ENCODE data around the gene LCNL1.

LCNL1 gene

DNA sequence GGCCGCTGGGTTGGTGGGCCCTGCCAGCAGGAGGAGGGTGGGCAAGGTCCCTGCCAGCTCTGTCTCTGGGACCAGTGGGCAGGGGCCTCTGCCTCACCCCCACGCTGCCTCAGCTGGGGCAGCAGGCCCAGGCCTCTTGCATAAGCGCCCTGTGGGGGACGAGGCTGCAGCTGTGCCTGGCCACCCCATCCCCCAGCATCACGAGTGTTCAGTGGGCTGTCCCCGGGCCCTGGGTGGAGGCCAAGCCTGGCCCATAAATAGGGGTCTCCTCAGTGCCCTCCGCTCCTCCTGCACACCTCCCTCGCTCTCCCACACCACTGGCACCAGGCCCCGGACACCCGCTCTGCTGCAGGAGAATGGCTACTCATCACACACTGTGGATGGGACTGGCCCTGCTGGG, 5.6 kb upstream of the LCNL1 start, which contains the start of gene PTGDS:
TSS of gene PTGDS (plus strand) at position 282 of the 400 bp plus-strand sequence. CDS start at position 357, 75 bp downstream.
- DNase-seq = no peak

DNA sequence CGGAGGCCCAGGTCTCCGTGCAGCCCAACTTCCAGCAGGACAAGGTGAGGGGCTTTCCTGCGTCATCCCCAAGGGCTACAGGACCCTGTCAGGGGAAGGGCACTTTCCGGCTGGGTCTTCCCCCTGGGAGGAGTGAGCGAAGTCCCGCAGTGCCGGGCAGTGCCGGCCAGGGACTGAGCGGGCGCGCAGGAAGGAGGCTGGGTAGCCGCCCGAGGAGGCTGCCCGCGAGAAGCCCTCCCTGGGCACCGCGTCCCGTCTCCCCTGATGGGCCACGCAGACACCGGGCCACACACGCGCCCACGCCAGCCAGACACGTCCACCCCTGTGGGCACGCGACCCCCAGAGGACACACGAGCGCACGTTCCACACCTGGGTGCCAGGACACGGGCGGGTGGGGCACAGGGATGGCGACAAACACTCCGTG, 5.1 kb upstream of the LCNL1 start:
- DNase-seq = no peak

DNA sequence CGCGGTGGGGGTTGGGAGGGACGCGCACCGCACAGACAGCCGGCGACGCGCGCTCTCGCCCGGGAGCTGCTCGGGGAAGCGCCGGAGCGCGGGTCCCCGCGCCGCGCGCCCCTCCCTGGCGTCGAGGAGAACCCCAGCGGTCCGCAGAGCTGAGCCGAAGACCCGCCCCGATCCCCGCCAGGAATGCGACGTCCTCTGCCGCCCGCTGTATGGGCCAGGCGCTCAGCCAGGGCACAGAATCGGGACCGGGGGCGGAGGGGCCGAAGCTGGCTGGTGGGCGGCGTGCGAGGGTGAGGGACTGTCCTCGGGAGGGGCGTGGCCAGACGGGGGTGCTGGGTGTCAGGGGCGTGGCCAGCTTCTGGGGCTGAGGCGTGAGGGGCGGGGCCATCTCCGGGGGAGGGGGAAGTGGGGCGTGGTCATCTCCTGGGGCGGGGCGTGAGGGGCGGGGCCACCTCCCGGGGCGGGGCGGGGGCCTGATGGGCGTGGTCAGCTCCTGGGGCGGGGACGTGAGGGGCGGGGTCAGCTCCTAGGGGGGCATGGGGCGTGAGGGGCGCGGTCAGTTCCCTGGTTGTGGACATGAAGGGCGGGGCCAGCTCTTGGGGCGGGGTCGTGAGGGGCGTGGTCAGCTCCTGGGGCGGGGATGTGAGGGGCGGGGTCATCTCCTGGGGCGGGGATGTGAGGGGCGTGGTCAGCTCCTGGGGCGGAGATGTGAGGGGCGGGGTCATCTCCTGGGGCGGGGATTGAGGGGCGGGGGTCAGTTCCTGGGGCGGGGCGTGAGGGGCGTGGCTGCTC, 4.5 kb upstream of the LCNL1 start:
- peak; percentile 71 to 73 for DNase-seq

DNA sequence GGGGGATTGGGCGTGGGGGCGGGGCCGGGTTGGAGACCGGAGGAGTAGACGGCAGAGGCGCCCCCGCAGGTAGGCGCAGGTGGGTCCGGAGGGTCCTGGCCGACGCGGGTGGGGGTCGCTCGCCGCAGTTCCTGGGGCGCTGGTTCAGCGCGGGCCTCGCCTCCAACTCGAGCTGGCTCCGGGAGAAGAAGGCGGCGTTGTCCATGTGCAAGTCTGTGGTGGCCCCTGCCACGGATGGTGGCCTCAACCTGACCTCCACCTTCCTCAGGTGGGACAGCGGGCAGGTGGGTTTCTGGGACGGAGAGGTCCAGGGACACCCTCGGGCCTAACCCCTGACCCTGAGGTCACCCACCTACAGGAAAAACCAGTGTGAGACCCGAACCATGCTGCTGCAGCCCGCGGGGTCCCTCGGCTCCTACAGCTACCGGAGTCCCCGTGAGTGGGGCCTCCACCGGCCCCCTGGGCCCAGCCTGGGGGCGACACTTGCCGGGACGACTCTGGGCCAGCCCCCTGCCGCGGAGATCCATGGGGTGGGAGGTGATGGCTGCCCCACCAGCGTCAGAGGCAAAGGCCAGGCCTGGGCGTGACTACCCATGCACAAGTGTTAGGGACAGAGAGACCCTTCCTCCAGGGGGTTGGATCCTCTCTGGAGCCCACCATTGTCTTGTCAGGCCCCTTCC, 3.8 kb upstream of the LCNL1 start:
- no peak for DNase-seq

DNA sequence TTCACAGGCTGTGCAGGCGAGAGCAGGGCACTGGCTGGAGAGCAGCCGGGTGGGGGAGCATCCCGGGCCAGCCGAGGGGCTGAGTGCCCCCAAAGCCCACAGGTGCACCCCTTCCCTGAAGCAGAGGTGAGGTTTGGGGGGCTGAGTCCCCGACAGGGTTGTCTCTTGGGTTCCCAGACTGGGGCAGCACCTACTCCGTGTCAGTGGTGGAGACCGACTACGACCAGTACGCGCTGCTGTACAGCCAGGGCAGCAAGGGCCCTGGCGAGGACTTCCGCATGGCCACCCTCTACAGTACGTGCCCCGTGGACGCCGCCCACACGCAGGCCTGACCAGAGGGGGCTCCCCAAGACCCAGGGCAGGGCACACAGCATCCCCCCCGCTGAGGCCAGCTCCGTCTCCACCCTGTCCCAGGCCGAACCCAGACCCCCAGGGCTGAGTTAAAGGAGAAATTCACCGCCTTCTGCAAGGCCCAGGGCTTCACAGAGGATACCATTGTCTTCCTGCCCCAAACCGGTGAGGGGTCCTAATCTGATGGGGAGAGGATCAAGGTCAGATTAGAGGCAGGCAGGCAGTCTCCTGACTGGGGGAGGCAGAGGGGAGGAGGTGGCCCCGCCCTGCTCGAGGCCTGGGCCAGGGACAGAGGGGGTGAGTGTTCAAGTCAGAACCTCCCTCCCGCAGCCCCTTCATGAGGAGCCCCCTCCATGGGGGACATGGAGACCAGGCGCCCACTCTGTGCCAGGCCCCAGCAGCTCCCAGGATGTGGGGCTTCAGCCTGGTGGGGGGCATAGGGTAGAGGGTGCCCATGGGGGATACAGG, 2.8 kb upstream of the LCNL1 start:
- no peak for DNase-seq

DNA sequence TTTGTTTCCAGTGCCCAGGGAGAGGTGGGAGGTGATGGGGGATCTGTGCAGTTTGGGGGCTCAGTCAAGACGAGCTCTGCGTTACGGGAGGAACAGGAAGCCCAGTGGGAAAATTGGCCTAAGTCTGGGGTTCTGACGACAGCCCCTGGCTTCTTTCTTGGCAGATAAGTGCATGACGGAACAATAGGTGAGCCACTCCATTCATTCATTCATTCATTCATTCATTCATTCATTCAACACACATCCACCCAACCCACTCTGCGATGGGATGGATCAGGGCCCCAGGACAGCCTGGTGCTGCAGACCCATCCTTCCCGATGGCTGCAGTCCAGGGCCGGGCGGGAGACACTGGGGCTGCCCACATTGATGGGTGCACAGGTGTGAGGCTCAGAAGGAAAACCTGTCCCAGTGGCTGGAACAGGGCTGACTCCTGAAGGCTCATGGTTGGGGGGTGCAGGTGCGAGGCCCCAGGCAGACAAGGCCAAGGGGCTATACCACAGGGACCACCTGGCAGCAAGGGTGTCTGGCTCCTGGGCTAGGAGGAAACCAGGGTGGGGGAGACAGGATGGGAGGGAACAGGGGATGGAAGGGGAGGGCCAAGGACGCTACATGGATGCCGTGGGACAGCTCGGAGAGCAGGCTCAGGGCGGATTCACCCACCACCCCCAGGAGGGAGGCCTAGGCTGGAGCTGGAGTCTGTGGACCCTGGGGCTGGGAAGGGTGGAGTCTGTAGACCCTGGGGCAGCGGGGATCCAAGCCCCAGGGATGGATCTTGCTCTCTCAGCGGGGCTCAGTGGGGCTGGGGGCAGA, 1.9 kb upstream of the LCNL1 start:
- no peak for DNase-seq

DNA sequence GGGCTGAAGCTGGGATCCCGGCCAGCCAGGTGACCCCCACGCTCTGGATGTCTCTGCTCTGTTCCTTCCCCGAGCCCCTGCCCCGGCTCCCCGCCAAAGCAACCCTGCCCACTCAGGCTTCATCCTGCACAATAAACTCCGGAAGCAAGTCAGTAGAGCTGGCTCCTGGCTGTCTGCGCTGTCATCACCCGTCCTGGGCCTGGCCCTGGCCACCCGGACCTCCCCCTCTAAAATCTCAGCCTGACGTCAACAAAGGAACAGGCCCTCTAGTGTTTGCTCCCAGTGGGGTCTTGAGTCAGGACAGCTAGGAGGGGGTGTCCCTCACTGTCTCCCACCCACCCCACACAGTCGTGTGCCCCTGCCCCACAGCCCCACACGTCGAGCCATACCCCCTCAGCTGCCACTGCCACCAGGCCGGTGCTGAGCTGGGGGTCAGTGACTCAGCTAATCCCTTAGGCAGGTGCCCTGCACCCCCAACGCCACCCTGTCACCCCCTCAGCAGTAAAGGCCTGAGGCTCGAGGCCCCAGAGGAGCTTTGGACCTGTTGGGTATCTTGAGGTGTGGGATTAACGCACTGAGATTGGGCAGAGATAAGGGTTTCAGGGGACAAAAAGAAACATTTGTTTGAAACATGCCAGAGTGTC, 1.1 kb upstream of the LCNL1 start:
- no peak for DNase-seq

DNA sequence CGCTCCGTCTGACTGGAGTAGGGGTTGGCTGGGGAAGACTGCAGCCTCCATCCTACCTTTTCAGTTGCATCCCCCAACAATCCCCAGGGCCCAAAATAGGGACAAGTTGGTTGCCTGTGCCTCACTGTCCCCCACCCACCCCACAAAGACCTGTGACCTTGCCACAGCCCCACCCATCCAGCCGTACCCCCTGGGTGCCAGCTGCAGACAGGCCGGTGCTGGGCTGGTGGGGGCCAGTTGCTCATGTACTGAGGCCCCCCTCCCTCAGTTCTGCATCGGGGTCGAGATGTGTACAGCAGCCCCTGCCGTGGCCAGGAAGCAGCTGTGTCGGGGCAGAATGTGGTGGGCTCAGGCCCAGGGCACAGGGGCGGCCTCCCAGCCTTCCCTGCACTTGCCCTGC, 374 bp downstream of the LCNL1 start:
- no peak for DNase-seq

- no peak for DNase-seq
Measured at GRCh38 chr9:136983656-136984314, 992 bp downstream of the LCNL1 start.

DNA sequence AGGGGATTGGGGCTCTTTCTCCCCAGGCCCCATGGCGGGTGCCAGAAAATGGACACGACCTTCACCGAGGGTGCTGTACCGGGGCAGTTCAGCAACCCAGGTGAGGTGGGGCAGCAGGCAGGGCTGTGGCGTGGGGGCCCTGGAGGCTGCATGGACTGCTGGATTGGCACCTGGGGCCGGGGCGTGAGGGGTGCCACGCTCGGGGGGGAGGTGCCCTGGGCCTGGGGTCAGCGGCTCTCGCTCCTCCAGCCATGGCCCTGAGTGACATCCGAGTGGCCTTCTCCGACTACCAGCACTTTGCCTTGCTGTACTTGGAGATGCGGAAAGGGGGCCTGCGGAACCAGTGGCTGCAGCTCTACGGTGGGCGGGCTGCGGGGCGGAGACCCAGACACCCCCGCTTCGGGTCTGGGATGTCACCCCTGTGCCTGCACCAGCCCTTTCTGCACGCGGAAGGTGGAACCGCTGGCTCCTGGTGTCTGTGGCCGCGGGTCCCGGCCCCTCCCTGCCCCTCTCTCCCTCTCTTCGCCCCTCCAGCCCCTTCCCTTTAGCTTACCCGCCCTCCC, 1.8 kb downstream of the LCNL1 start:
- DNase-seq = no peak

- no peak for DNase-seq
Measured at GRCh38 chr9:136985027-136985602, 2.3 kb downstream of the LCNL1 start.

DNA sequence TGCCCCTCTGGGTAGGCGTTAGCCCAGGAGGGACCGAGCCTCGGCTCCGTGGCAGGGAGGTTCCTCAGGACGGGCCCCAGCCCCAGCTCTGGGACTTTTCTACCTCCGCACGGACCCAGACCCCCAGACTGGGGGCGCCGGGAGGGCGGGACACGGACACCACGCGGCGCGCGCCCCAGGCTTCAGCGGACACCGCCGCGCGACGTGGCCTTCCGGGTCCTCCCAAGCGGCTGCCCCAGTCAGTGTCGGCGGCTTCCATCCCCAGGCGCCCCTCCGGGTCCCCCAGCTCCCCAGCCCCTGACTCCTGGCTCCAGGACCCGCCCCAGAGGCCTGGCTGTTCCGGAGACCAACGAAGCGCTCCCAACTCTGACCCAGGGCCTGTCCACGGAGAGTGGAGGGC, 3.1 kb downstream of the LCNL1 start:
- no peak for DNase-seq

GRCh38 chr9:136988872-136989271, 6.1 kb downstream of the LCNL1 start:
- DNase-seq = no peak

GRCh38 chr9:136990242-136990911, 7.6 kb downstream of the LCNL1 start:
- DNase-seq = no peak

DNA sequence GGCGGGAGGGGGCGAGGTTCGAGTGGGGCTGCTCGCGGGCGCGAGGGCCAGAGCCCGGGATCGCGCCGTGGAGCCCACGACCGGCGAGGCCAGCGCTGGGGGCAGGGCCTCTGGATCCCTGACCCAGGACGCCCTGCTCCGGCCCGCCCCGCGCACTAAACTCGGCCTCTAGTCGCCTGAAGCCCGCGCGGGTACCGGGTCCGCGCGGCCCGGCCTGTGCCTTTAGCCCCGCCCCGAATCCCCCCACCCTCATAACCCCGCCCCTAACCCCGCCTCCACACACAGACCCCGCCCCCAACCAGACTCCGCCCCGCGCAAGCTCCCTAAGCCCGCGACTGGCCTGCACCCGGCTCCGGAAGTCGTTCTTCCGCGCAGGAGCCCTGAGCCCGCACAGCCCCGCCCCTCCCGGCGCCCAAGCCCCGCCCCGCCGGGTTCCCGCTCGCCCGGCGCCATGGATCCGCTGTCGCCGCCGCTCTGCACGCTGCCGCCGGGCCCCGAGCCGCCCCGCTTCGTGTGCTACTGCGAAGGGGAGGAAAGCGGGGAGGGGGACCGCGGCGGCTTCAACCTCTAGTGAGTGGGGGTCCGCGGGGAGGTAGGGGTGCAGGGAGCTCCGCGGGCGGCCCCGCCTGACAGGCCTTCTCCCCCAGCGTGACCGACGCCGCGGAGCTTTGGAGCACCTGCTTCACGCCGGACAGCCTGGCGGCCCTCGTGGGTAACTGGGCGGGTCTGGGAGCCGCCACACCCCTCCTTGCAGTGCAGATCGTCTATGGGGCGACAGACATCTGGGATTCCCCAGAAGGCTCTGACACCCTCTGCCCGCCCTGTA, 9.4 kb downstream of the LCNL1 start, which contains the start of gene PAXX:
TSS of gene PAXX (plus strand) at position 430 of the 826 bp plus-strand sequence. CDS start at position 452, 22 bp downstream.
- peak; percentile 96 to 97 for DNase-seq

GRCh38 chr9:136992819-136993369, 10.1 kb downstream of the LCNL1 start:
- no peak for DNase-seq

DNA sequence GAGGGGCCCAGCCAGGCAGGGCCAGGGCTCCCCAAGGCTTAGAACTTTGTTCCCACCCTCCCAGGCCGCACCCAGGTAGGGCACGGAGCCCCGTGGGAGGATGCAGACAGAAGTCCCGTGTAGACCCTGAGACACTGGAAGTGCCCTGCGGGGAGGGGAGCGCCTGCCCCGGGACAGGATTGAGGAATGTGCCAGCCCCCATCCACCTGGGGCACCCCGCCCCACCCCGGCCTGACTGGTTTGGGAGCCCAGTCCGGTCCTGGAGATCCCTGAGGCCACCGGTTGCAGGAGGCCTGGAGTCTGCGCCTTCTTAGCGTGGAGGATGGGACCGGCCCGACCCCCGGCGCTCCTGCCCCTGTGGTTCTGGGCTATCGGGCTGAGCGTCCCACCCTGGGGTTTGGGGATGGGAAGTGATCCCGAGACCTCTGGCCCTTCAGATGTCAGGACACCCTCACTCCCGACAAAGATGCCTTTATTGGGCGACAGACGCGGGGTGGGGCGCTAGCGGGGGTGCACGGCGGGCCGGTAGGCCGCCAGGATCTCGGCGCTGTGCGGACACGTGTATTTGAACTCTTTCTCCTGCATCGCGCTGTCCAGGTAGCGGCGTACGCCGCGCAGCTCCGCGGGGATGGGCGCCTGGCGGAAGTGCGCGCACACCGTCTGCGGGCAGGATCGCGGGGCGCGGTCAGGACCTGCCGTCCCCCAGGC, 11.5 kb downstream of the LCNL1 start:
- no peak for DNase-seq

DNA sequence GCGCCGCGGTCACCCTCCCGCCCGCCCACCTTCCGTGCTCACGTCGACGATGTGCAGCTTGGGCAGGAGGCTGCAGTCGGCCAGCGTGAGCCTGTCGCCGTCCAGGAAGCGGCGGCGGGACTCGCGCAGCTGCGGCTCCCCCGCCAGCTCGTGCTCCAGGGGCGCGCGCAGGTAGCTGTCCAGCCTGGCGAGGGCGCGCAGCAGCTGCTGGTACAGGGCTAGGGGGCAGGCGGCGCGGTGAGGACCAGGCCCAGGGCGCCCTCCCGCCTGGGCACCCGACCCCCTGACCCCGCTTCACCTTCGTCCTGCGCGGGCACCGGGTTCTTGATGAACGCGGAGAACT, 12.1 kb downstream of the LCNL1 start:
- DNase-seq = no peak

All from stimulated activated CD4-positive, alpha-beta T cell treated with anti-CD3 and anti-CD28 coated beads, Interleukin-2, amount 100 ng/mL, for 24 hours (primary cell).